ENCODE results near the gene NRP1. TPM values are rescaled to one million over a fixed set of nuclear protein-coding genes. Genes with fewer than 3 reads are reported as not detected.

NRP1 gene
- total RNA-seq, 6 experiments from 2014 or later: 14.7 to 61.7 (median 29.5) TPM

- 77% methylated on average over 10 of the region's 11 CpGs for WGBS (ENCODE audit: insufficient coverage, low coverage, low lambda C conversion rate, missing lambda C conversion rate)
- TF ChIP-seq POLR2A (IDR thresholded peaks at IDR 0.05) (no peak), CTCF (IDR thresholded peaks at IDR 0.05) (no peak)
- peak; percentile 21 to 46 (median 28) for ATAC-seq
These were observed 87.1 kb downstream of the NRP1 start for GRCh38 chr10:33247221-33247922.

GRCh38 chr10:33245343-33245742 is 89.1 kb downstream of the NRP1 start:
- DNase-seq: no peak
- 70% methylated on average over 1 of the region's 1 CpG for WGBS (ENCODE audit: insufficient coverage, low coverage, low lambda C conversion rate, missing lambda C conversion rate)
- intact Hi-C loops (cut with DNase I): no loop called here
- Histone ChIP-seq H3K4me1 (no peaks in the 10 kb centered on the region), H3K36me3 (peaks cover 0 to 7% (median 2%) of the 10 kb centered on the region in 4 donors), H3K4me3 (no peak overlapping the region), H3K27me3 (no peaks in the 10 kb centered on the region), H3K9me3 (no peaks in the 10 kb centered on the region), H3K27ac (no peak overlapping the region)
- no peak for TF ChIP-seq CTCF (IDR thresholded peaks at IDR 0.05)
- no peak for TF ChIP-seq POLR2A (IDR thresholded peaks at IDR 0.05)
- ATAC-seq: no peak

More at GRCh38 chr10:33247221-33247922, 87.1 kb downstream of the NRP1 start:
- H3K27me3 ChIP-seq: no peaks in the 10 kb centered on the region
- H3K4me3 ChIP-seq: no peak overlapping the region
- peaks cover 0 to 13% (median 3%) of the 10 kb centered on the region in 4 donors for H3K36me3 ChIP-seq
- no peak overlapping the region for H3K27ac ChIP-seq
- H3K4me1 ChIP-seq: no peaks in the 10 kb centered on the region
- no peak for DNase-seq
- intact Hi-C loops (cut with DNase I): no loop called here
- no peaks in the 10 kb centered on the region for H3K9me3 ChIP-seq

GRCh38 chr10:33244354-33244967 is 90.0 kb downstream of the NRP1 start:
- H3K9me3 ChIP-seq: no peaks in the 10 kb centered on the region
- DNase-seq: no peak
- intact Hi-C loops (cut with DNase I): no loop called here
- TF ChIP-seq POLR2A (IDR thresholded peaks at IDR 0.05) (no peak), CTCF (IDR thresholded peaks at IDR 0.05) (no peak)
- no peak overlapping the region for H3K4me3 ChIP-seq
- no peak overlapping the region for H3K27ac ChIP-seq
- no peaks in the 10 kb centered on the region for H3K27me3 ChIP-seq
- H3K36me3 ChIP-seq: peaks cover 0 to 3% (median 1%) of the 10 kb centered on the region in 4 donors
- ATAC-seq: no peak
- H3K4me1 ChIP-seq: no peaks in the 10 kb centered on the region
- 68% methylated on average over 2 of the region's 2 CpGs for WGBS (ENCODE audit: insufficient coverage, low coverage, low lambda C conversion rate, missing lambda C conversion rate)

GRCh38 chr10:33243703-33244102 is 90.8 kb downstream of the NRP1 start:
- no peak for TF ChIP-seq POLR2A (IDR thresholded peaks at IDR 0.05)
- no peak for TF ChIP-seq CTCF (IDR thresholded peaks at IDR 0.05)
- DNase-seq (no peak), ATAC-seq (no peak)
- Histone ChIP-seq H3K4me1 (no peaks in the 10 kb centered on the region), H3K27me3 (no peaks in the 10 kb centered on the region), H3K36me3 (peaks cover 0 to 3% (median 0%) of the 10 kb centered on the region in 4 donors), H3K4me3 (no peak overlapping the region), H3K9me3 (no peaks in the 10 kb centered on the region), H3K27ac (no peak overlapping the region)
- WGBS (ENCODE audit: insufficient coverage, low coverage, low lambda C conversion rate, missing lambda C conversion rate): 100% methylated on average over 2 of the region's 2 CpGs
- intact Hi-C loops (cut with DNase I): no loop called here
